Measurements from ENCODE around the gene ANGPTL4. TPM values are rescaled to one million over a fixed set of nuclear protein-coding genes. Genes with fewer than 3 reads are reported as not detected.

ANGPTL4 gene
- total and polyA plus RNA-seq, 2 donors (not counting 1 experiment from before 2014, with no cell fraction given): not detected

DNA sequence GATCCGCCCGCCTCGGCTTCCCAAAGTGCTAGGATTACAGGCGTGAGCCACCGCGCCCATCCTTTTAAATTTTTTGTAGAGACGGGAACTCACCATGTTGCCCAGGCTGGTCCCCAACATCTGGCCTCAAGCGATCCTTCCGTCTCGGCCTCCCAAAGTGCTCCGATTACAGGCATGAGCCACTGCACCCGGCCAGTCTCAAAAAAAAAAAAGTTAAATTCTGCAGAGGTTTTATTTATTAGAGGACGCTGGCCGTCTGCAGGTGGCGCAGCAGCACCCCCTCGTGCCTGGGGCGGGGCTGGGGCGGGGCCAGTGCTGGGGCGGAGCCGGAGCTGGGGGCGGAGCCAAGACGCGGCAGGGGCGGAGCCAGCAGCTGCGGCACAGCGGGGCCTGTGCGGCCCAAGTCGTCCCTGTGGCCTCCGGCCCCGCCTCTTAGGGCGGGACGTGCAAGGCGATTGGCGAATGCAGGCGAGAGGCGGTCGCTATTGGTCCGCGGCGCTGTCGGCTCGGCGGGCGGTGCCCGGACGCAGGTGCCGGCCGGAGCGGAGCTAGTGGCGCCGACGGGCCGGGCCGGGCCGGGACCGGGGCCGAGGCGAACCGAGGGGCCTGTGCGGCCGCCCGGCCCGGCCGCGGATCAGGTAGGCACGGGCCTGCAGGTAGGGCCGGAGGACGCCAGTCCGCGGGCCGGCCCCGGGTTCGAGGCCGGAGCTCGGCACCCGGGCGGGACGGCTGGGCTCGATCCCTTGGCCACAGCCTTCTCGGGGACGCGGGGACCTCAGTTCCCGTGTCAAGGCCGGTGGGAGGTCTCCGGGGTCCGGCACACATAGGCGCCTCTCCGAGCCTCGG, 49.1 kb downstream of the ANGPTL4 start, which contains the start of gene MARCHF2:
Gene MARCHF2, plus strand, starts transcription at position 523 of the 846 bp plus-strand sequence. CDS start 8,536 bp downstream, outside the sequence.
- CTCF ChIA-PET: interaction anchor here (0.7 to 5.5 kb wide), 16 partner anchors 10 to 1837 kb away, joined by 3 to 49 read pairs (median 8); partner anchors contain the start of genes HNRNPM, MYO1F, RAB11B and ZNF414
- Mint-ChIP-seq H3K4me3 (peak within 1 kb of the TSS; percentile 70), H3K27ac (peak within 1 kb of the TSS; percentile 16), H3K9me3 (ENCODE audit: insufficient read depth) (no peaks in the 10 kb centered on the region), H3K4me1 (peaks cover 11% of the 10 kb centered on the region), H3K27me3 (no peaks in the 10 kb centered on the region)
- Histone ChIP-seq H3K9ac (ENCODE audit: low read length) (peak within 1 kb of the TSS; percentile 76), H3K9me3 (ENCODE audit: control extremely low read depth in 1 of 3, control insufficient read depth in 2 of 3, insufficient read depth in 1 of 3, low read length in 2 of 3) (no peaks in the 10 kb centered on the region), H3K4me3 (ENCODE audit: control extremely low read depth in 1 of 5, extremely low read depth in 1 of 5, insufficient read depth in 1 of 5, low read depth in 2 of 5, low read length in 4 of 5) (peak within 1 kb of the TSS; percentile 52 to 82 (median 65)), H4K20me1 (ENCODE audit: control insufficient read depth, insufficient read depth, low read length, poor library complexity, severe bottlenecking) (no peaks in the 10 kb centered on the region), H3K4me1 (ENCODE audit: control insufficient read depth in 2 of 2, insufficient read depth in 2 of 2, low read length in 2 of 2) (peaks cover 5 to 9% of the 10 kb centered on the region in 2 donors), H3K36me3 (replicated peaks in 1 of 2; ENCODE audit: control extremely low read depth in 1 of 2, control insufficient read depth in 1 of 2, extremely low read depth in 1 of 2, insufficient read depth in 2 of 2, low read length in 1 of 2) (no peaks in the 10 kb centered on the region), H3K4me2 (replicated peaks; ENCODE audit: low read depth, low read length, poor library complexity, severe bottlenecking) (peak within 1 kb of the TSS; percentile 84), H2AFZ (ENCODE audit: insufficient read depth, low read depth, low read length, poor library complexity, severe bottlenecking) (peak within 1 kb of the TSS; percentile 72), H3K79me2 (ENCODE audit: control insufficient read depth, insufficient read depth, low read length) (peaks cover 7% of the 10 kb centered on the region), H3K27me3 (replicated peaks in 1 of 4; ENCODE audit: control extremely low read depth in 1 of 4, control insufficient read depth in 3 of 4, insufficient read depth in 4 of 4, low read length in 3 of 4) (no peaks in the 10 kb centered on the region), H3K27ac (ENCODE audit: low read length in 2 of 2) (peak within 1 kb of the TSS in 1 of 2 donors; percentile 59)
- ATAC-seq (ENCODE audit: low read depth): peak; percentile 99
- intact Hi-C loops (cut with micrococcal nuclease): loop anchor here (1.0 kb wide), 5 partner anchors 23 to 156 kb away; partner anchors contain the start of genes HNRNPM and RAB11B
- TF ChIP-seq EZH2 (IDR thresholded peaks at IDR 0.05; ENCODE audit: borderline replicate concordance, insufficient read depth, low read depth, low read length, poor library complexity, severe bottlenecking): no peak
- TF ChIP-seq, protein P1, sequence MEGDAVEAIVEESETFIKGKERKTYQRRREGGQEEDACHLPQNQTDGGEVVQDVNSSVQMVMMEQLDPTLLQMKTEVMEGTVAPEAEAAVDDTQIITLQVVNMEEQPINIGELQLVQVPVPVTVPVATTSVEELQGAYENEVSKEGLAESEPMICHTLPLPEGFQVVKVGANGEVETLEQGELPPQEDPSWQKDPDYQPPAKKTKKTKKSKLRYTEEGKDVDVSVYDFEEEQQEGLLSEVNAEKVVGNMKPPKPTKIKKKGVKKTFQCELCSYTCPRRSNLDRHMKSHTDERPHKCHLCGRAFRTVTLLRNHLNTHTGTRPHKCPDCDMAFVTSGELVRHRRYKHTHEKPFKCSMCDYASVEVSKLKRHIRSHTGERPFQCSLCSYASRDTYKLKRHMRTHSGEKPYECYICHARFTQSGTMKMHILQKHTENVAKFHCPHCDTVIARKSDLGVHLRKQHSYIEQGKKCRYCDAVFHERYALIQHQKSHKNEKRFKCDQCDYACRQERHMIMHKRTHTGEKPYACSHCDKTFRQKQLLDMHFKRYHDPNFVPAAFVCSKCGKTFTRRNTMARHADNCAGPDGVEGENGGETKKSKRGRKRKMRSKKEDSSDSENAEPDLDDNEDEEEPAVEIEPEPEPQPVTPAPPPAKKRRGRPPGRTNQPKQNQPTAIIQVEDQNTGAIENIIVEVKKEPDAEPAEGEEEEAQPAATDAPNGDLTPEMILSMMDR (IDR thresholded peaks at IDR 0.05): peak; percentile 76
- DNase-seq: peak; percentile 98
- POLR2A ChIA-PET: interaction anchor here (0.6 to 2.9 kb wide), 8 partner anchors 23 to 168 kb away, joined by 3 to 19 read pairs (median 4); partner anchors contain the start of genes HNRNPM, RAB11B and ZNF414
- 6% methylated on average over 85 of the region's 89 CpGs for WGBS (ENCODE audit: insufficient coverage)

Measured in B cell (primary cell).